Mesenchymal stem cell (in vitro differentiated cells and primary cell): ENCODE measurements around the gene BRAF.
"Not testable (repeated sequence)": the region's sequence is repeated elsewhere in the genome, so short reads cannot be mapped to it uniquely, and the experiment has no call there.

Experiments used
- DNase-seq: peaks from one replicate; pipeline ENCODE4 v3.0.0-alpha.2; 2013
- H2AFZ ChIP-seq: one replicate; pipeline ENCODE4 v1.6.1; 2013; ENCODE audit warnings: low read depth, mild to moderate bottlenecking, control low read depth, inconsistent platforms, low read length, moderate library complexity
- H2AK5ac ChIP-seq: 2 replicates; pipeline ENCODE4 v1.6.1; 2013; ENCODE audit warnings: low read length, moderate library complexity, mild to moderate bottlenecking, inconsistent platforms; ENCODE audit not compliant: severe bottlenecking
- H2BK120ac ChIP-seq: one replicate; pipeline ENCODE4 v1.6.1; 2013; ENCODE audit warnings: low read depth, mild to moderate bottlenecking, inconsistent platforms, low read length, moderate library complexity
- H2BK12ac ChIP-seq, 2 experiments: one replicate each; pipeline ENCODE4 v1.6.1; 2013; ENCODE audit warnings: inconsistent platforms in 2 of 2, low read length in 2 of 2, mild to moderate bottlenecking in 2 of 2, moderate library complexity in 2 of 2, control low read depth in 1 of 2
- H2BK15ac ChIP-seq: one replicate; pipeline ENCODE4 v1.6.1; 2013; ENCODE audit warnings: mild to moderate bottlenecking, low read depth, inconsistent platforms; ENCODE audit not compliant: poor library complexity, severe bottlenecking
- H2BK5ac ChIP-seq: 2 replicates; pipeline ENCODE4 v1.6.1; 2013; ENCODE audit warnings: low read depth, mild to moderate bottlenecking, low read length, control low read depth, inconsistent platforms; ENCODE audit not compliant: poor library complexity, severe bottlenecking
- H3K14ac ChIP-seq, 2 experiments: one replicate each; pipeline ENCODE4 v1.6.1; 2013; ENCODE audit warnings: inconsistent platforms in 2 of 2, low read length in 2 of 2, control low read depth in 1 of 2, mild to moderate bottlenecking in 1 of 2, moderate library complexity in 1 of 2
- H3K18ac ChIP-seq, 2 experiments: one replicate each; pipeline ENCODE4 v1.6.1; 2013; ENCODE audit warnings: inconsistent platforms in 2 of 2, low read length in 2 of 2, control low read depth in 1 of 2, low read depth in 1 of 2, mild to moderate bottlenecking in 1 of 2
- H3K23ac ChIP-seq, 2 experiments: one replicate each; pipeline ENCODE4 v1.6.1; 2013; ENCODE audit warnings: inconsistent platforms in 2 of 2, low read length in 2 of 2, mild to moderate bottlenecking in 2 of 2, moderate library complexity in 2 of 2, control low read depth in 1 of 2
- H3K27ac ChIP-seq: 2 replicates; pipeline ENCODE4 v1.5.1; 2013; ENCODE audit warnings: mild to moderate bottlenecking, moderate library complexity, low read length, control low read depth, inconsistent platforms; ENCODE audit not compliant: poor library complexity, severe bottlenecking
- H3K27me3 ChIP-seq, 2 experiments: 2 replicates each; pipeline versions ENCODE4 v1.6.1 to v1.7.0; 2013; ENCODE audit warnings: low read length in 2 of 2, mild to moderate bottlenecking in 2 of 2, moderate library complexity in 2 of 2, control low read depth in 1 of 2, inconsistent platforms in 1 of 2; ENCODE audit not compliant: control insufficient read depth in 1 of 2, insufficient read depth in 1 of 2
- H3K36me3 ChIP-seq, 2 experiments: 2 replicates each; pipeline versions ENCODE4 v1.6.1 to v1.7.0; 2013; ENCODE audit warnings: low read length in 2 of 2, control low read depth in 1 of 2, inconsistent platforms in 1 of 2, low read depth in 1 of 2, mild to moderate bottlenecking in 1 of 2; ENCODE audit not compliant: insufficient read depth in 2 of 2, control insufficient read depth in 1 of 2
- H3K4ac ChIP-seq, 2 experiments: one replicate each; pipeline ENCODE4 v1.6.1; 2013; ENCODE audit warnings: inconsistent platforms in 2 of 2, low read length in 2 of 2, mild to moderate bottlenecking in 2 of 2, moderate library complexity in 2 of 2, control low read depth in 1 of 2, low read depth in 1 of 2
- H3K4me1 ChIP-seq: 2 replicates; pipeline ENCODE4 v1.6.1; 2013; ENCODE audit warnings: low read depth, low read length, control low read depth; ENCODE audit not compliant: control insufficient read depth, insufficient read depth
- H3K4me2 ChIP-seq: 2 replicates; pipeline ENCODE4 v1.6.1; 2013; ENCODE audit warnings: low read length, mild to moderate bottlenecking, inconsistent platforms; ENCODE audit not compliant: poor library complexity, severe bottlenecking
- H3K4me3 ChIP-seq, 2 experiments: 2 replicates each; pipeline versions ENCODE4 v1.5.1 to v1.7.0; 2013; ENCODE audit warnings: low read length in 2 of 2, mild to moderate bottlenecking in 2 of 2, control low read depth in 1 of 2, low read depth in 1 of 2; ENCODE audit not compliant: insufficient read depth in 1 of 2
- H3K79me1 ChIP-seq: replicated peaks from 2 replicates; pipeline ENCODE4 v1.6.1; 2013; ENCODE audit warnings: mild to moderate bottlenecking, control low read depth, low read length, inconsistent platforms; ENCODE audit not compliant: poor library complexity, severe bottlenecking
- H3K9ac ChIP-seq: 2 replicates; pipeline ENCODE4 v1.7.0; 2013; ENCODE audit warnings: mild to moderate bottlenecking, low read length, moderate library complexity
- H3K9me3 ChIP-seq: 2 replicates; pipeline ENCODE4 v1.7.0; 2013; ENCODE audit warnings: mild to moderate bottlenecking, low read length; ENCODE audit not compliant: control insufficient read depth
- H4K8ac ChIP-seq: one replicate; pipeline ENCODE4 v1.6.1; 2013; ENCODE audit warnings: inconsistent platforms, mild to moderate bottlenecking, low read length, moderate library complexity
- H4K91ac ChIP-seq: one replicate; pipeline ENCODE4 v1.6.1; 2013; ENCODE audit warnings: mild to moderate bottlenecking, low read length, inconsistent platforms
- WGBS: methylation state at CpG from one replicate; pipeline ENCODE4 v1.1.7; 2013; ENCODE audit warnings: mixed read lengths; 5-methylcytosine and 5-hydroxymethylcytosine counted together

BRAF gene

DNA sequence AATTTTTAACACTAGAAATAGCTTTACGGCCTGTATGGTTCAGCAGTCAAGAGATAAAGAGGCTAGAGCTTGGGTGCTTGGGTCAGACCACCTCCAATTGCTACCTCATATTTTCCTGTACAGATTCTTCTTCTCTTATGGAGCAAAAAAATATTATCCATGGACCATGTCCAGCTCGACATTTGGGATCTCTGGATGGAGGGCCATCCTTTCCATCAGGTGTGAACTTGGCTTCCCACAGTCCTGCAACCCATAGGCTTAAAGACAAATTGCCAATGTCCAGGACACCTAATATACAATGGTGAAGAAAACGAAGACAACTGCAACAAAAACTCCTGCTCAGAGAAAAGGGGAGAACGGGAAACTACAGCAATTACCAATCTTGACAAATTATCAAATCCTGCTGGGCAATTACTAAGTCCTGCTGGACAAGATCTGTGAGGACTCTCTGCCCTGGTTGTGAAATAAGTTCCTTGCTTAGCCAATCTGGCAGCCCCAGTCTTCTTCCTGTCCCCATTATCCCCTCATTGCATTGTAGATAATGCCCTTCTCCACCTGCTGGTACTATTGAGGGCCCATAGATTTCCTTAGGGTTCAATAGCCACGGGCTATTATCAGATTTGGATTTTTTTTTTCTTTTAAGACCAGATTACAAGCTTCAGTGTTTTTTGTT is 42.0 kb upstream of the BRAF start:
- Histone ChIP-seq H4K8ac (no peak overlapping the region), H3K4me3 (no peak overlapping the region), H2AK5ac (no peak overlapping the region), H2BK120ac (no peak overlapping the region), H2BK5ac (no peak overlapping the region), H3K79me1 (no peaks in the 10 kb centered on the region), H2AFZ (no peak overlapping the region), H4K91ac (no peak overlapping the region), H3K4me1 (no peaks in the 10 kb centered on the region), H3K9ac (no peak overlapping the region), H3K36me3 (no peaks in the 10 kb centered on the region), H3K23ac (no peak overlapping the region), H3K14ac (no peak overlapping the region), H2BK15ac (no peak overlapping the region), H3K4ac (no peak overlapping the region), H2BK12ac (no peak overlapping the region), H3K27me3 (no peaks in the 10 kb centered on the region), H3K18ac (no peak overlapping the region), H3K9me3 (no peaks in the 10 kb centered on the region), H3K4me2 (no peak overlapping the region), H3K27ac (no peak overlapping the region)
- DNase-seq = no peak
- WGBS = 59% methylated on average over 4 of the region's 5 CpGs

DNA sequence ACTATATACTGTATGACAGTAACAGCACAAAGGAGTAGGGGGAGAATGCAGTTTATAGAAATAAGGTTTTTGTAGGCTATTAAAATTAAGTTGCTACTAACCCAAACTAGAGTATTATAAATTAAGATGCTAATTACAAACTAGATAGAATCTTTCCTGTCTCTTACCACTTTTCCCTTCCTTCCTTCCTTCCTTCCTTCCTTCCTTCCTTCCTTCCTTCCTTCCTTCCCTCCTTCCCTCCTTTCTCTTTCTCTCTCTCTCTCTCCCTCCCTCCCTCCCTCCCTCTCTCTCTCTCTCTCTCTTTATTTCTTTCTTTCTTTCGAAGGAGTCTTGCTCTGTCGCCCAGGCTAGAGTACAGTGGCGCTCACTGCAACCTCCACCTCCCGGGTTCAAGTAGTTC is 36.4 kb upstream of the BRAF start:
- Histone ChIP-seq H3K23ac (no peak overlapping the region), H2BK12ac (no peak overlapping the region), H3K9ac (no peak overlapping the region), H3K4me3 (no peak overlapping the region), H2BK5ac (no peak overlapping the region), H3K4me1 (no peaks in the 10 kb centered on the region), H4K91ac (no peak overlapping the region), H3K36me3 (no peaks in the 10 kb centered on the region), H2BK15ac (no peak overlapping the region), H4K8ac (no peak overlapping the region), H3K27ac (no peak overlapping the region), H3K4me2 (no peak overlapping the region), H2AFZ (no peak overlapping the region), H3K14ac (no peak overlapping the region), H3K9me3 (peaks cover 8% of the 10 kb centered on the region), H3K4ac (no peak overlapping the region), H3K18ac (no peak overlapping the region), H3K27me3 (no peaks in the 10 kb centered on the region), H2AK5ac (no peak overlapping the region), H3K79me1 (no peaks in the 10 kb centered on the region), H2BK120ac (no peak overlapping the region)
- whole genome bisulfite sequencing = 88% methylated on average over 4 of the region's 4 CpGs
- no peak for DNase-seq

DNA sequence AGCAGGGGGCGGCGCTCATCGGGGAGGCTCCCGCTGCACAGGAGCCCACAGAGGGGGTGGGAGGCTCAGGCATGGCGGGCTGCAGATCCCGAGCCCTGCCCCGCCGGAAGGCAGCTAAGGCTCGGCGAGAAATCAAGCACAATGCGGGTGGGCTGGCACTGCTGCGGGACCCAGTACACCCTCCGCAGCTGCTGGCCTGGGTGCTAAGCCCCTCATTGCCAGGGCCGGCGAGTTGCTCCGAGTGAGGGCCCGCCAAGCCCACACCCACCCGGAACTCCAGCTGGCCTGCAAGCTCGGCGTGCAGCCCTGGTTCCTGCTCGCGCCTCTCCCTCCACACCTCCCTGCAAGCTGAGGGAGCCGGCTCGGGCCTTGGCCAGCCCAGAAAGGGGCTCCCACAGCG is 32.3 kb upstream of the BRAF start:
- H3K36me3 ChIP-seq, H3K27me3 ChIP-seq, H3K18ac ChIP-seq, H3K4me3 ChIP-seq, H3K9me3 ChIP-seq, DNase-seq, H2BK12ac ChIP-seq, H2AK5ac ChIP-seq, H2AFZ ChIP-seq, H2BK5ac ChIP-seq, H3K4ac ChIP-seq, H3K14ac ChIP-seq, H2BK120ac ChIP-seq, H4K8ac ChIP-seq, H3K23ac ChIP-seq, H3K4me2 ChIP-seq, H4K91ac ChIP-seq, H3K9ac ChIP-seq, H3K79me1 ChIP-seq, H3K27ac ChIP-seq, H2BK15ac ChIP-seq, H3K4me1 ChIP-seq: not testable (repeated sequence)
- WGBS = 93% methylated on average over 25 of the region's 25 CpGs

DNA sequence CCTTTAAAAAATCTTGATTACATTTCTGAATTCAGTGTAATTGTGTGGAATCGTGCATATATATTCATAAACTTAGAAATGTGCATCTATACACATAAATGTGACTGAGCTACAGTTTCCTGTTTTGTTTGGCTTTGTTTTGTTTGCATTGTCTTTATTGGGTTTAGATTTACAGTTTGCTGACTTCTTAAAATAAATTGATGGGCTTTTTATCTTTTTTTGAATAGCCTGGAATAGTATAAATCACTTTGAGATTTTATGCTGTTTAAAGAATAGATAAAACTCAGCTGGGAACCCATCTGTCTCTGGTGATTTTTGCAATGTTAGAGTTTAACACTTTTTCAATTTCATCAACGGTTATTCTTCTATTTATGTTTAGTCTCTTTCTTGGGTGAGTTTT is 21.2 kb upstream of the BRAF start:
- no peak for DNase-seq

More for the DNA sequence above, 21.2 kb upstream of the BRAF start:
- Histone ChIP-seq H2AFZ (no peak overlapping the region), H3K36me3 (no peaks in the 10 kb centered on the region), H4K91ac (no peak overlapping the region), H3K4me1 (no peaks in the 10 kb centered on the region), H3K9me3 (no peaks in the 10 kb centered on the region), H2BK12ac (no peak overlapping the region), H4K8ac (no peak overlapping the region), H3K23ac (no peak overlapping the region), H3K27ac (no peak overlapping the region), H2BK15ac (no peak overlapping the region), H3K4me2 (no peak overlapping the region), H2BK120ac (no peak overlapping the region), H2AK5ac (no peak overlapping the region), H2BK5ac (no peak overlapping the region), H3K9ac (no peak overlapping the region), H3K4ac (no peak overlapping the region), H3K14ac (no peak overlapping the region), H3K18ac (no peak overlapping the region), H3K27me3 (no peaks in the 10 kb centered on the region), H3K79me1 (no peaks in the 10 kb centered on the region), H3K4me3 (no peak overlapping the region)
- WGBS = no CpG with 5 or more reads among the region's 2 CpGs
